Measurements from ENCODE around the gene MINAR1.

MINAR1 gene, protein sequence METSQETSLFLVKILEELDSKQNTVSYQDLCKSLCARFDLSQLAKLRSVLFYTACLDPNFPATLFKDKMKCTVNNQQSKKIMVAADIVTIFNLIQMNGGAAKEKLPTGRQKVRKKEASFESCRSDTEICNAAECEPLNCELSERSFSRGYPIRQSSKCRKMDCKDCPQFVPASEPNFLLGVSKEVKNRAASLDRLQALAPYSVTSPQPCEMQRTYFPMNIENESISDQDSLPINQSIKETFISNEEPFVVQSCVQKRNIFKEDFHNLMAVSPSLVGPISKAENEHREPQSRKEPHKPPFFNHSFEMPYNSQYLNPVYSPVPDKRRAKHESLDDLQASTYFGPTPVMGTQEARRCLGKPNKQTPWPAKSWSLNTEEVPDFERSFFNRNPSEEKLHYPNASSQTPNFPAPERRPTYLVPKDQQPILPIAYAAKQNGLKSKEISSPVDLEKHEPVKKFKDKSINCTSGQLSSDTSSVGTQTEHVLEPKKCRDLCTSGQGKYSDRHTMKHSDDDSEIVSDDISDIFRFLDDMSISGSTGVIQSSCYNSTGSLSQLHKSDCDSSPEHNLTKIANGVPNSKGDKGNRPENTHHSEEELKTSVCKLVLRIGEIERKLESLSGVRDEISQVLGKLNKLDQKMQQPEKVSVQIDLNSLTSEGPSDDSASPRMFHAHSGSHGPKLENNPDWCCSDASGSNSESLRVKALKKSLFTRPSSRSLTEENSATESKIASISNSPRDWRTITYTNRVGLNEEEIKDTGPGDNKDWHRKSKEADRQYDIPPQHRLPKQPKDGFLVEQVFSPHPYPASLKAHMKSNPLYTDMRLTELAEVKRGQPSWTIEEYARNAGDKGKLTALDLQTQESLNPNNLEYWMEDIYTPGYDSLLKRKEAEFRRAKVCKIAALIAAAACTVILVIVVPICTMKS

GRCh38 chr15:79431636-79432344, at the start of gene MINAR1:
TSS of gene MINAR1 (plus strand) at chr15:79432336. CDS start at chr15:79456148, 23,812 bp downstream.
- Histone ChIP-seq H3K27ac (ENCODE audit: low read depth, low read length) (no peak within 1 kb of the TSS), H3K9me3 (ENCODE audit: control insufficient read depth, insufficient read depth, low read length) (no peaks in the 10 kb centered on the region), H3K4me1 (ENCODE audit: control insufficient read depth, insufficient read depth, low read length) (peaks cover 23% of the 10 kb centered on the region), H3K27me3 (ENCODE audit: control insufficient read depth, insufficient read depth, low read length) (peaks cover 88% of the 10 kb centered on the region), H3K36me3 (ENCODE audit: control insufficient read depth, insufficient read depth, low read length) (no peaks in the 10 kb centered on the region), H3K4me3 (ENCODE audit: low read depth, low read length) (peak within 1 kb of the TSS; percentile 65), H3K9ac (ENCODE audit: low read depth, low read length) (no peak within 1 kb of the TSS)

GRCh38 chr15:79394231-79394630, 37.9 kb upstream of the MINAR1 start:
- no peak overlapping the region for H3K27ac ChIP-seq (ENCODE audit: low read depth, low read length)
- no peaks in the 10 kb centered on the region for H3K9me3 ChIP-seq (ENCODE audit: control insufficient read depth, insufficient read depth, low read length)
- no peaks in the 10 kb centered on the region for H3K27me3 ChIP-seq (ENCODE audit: control insufficient read depth, insufficient read depth, low read length)
- H3K9ac ChIP-seq (ENCODE audit: low read depth, low read length): no peak overlapping the region
- no peaks in the 10 kb centered on the region for H3K36me3 ChIP-seq (ENCODE audit: control insufficient read depth, insufficient read depth, low read length)
- no peaks in the 10 kb centered on the region for H3K4me1 ChIP-seq (ENCODE audit: control insufficient read depth, insufficient read depth, low read length)
- no peak overlapping the region for H3K4me3 ChIP-seq (ENCODE audit: low read depth, low read length)

GRCh38 chr15:79396850-79397249, 35.3 kb upstream of the MINAR1 start:
- Histone ChIP-seq H3K9ac (ENCODE audit: low read depth, low read length) (no peak overlapping the region), H3K4me1 (ENCODE audit: control insufficient read depth, insufficient read depth, low read length) (no peaks in the 10 kb centered on the region; the same call in 1 of the 2 replicates), H3K27ac (ENCODE audit: low read depth, low read length) (no peak overlapping the region), H3K36me3 (ENCODE audit: control insufficient read depth, insufficient read depth, low read length) (no peaks in the 10 kb centered on the region), H3K9me3 (ENCODE audit: control insufficient read depth, insufficient read depth, low read length) (no peaks in the 10 kb centered on the region), H3K4me3 (ENCODE audit: low read depth, low read length) (no peak overlapping the region), H3K27me3 (ENCODE audit: control insufficient read depth, insufficient read depth, low read length) (no peaks in the 10 kb centered on the region)

DNA sequence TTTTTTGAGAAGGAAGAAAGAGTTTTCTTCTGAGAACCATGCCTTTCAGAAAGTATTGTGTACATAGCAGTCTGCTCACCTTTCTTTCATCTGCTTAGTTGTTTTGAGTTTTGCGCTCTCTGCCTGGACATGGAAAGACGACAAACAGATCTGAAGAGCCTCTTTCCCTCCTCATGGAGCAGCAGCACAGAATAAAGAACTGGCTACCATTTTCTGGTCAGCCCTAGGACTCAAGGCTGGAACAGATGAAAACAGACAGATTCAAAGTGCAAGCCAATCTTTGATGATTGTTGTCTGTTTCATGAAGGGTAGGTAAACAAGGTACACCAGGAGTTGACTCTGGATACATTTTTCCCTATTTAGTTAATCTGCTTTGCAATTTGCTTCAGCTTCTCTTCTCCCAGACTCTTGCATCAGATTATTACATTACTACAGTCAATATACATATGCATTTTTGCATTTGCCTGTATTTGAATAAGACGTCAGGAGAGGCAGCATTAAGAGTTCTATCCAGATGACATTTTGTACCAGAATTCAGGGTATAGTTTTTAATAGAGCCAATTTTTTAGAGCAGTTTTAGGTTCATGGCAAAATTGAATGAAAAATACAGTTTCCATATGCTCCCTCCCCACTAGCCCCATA, 34.7 kb upstream of the MINAR1 start:
- no peaks in the 10 kb centered on the region for H3K9me3 ChIP-seq (ENCODE audit: control insufficient read depth, insufficient read depth, low read length)
- H3K36me3 ChIP-seq (ENCODE audit: control insufficient read depth, insufficient read depth, low read length): no peaks in the 10 kb centered on the region
- no peaks in the 10 kb centered on the region; the same call in 1 of the 2 replicates for H3K4me1 ChIP-seq (ENCODE audit: control insufficient read depth, insufficient read depth, low read length)

DNA sequence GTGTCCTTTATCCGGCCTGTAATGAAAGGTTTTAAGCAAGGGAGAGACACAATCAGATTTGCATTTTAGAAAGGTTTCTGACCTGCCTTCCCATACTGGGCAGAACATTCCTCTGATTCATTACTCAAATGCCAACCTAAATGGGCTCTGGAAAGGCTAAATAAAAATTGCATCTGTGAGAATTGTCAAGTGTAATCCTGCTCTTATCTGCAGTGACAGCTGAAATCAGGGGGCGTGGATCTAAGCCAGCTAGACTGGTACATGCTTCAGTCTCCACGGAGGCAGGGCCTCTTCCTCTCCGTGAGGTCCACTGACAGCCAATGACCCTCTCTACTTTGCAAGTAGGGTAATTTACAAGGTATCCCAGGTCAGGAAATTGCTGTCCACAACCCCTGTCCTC, 32.5 kb upstream of the MINAR1 start:
- Histone ChIP-seq H3K4me1 (ENCODE audit: control insufficient read depth, insufficient read depth, low read length) (no peaks in the 10 kb centered on the region; the same call in 1 of the 2 replicates), H3K27ac (ENCODE audit: low read depth, low read length) (no peak overlapping the region), H3K9me3 (ENCODE audit: control insufficient read depth, insufficient read depth, low read length) (no peaks in the 10 kb centered on the region), H3K36me3 (ENCODE audit: control insufficient read depth, insufficient read depth, low read length) (no peaks in the 10 kb centered on the region), H3K9ac (ENCODE audit: low read depth, low read length) (no peak overlapping the region), H3K4me3 (ENCODE audit: low read depth, low read length) (no peak overlapping the region), H3K27me3 (ENCODE audit: control insufficient read depth, insufficient read depth, low read length) (no peaks in the 10 kb centered on the region)

More for the DNA sequence above, 34.7 kb upstream of the MINAR1 start:
- no peak overlapping the region for H3K27ac ChIP-seq (ENCODE audit: low read depth, low read length)
- H3K9ac ChIP-seq (ENCODE audit: low read depth, low read length): no peak overlapping the region
- H3K4me3 ChIP-seq (ENCODE audit: low read depth, low read length): no peak overlapping the region
- no peaks in the 10 kb centered on the region for H3K27me3 ChIP-seq (ENCODE audit: control insufficient read depth, insufficient read depth, low read length)

DNA sequence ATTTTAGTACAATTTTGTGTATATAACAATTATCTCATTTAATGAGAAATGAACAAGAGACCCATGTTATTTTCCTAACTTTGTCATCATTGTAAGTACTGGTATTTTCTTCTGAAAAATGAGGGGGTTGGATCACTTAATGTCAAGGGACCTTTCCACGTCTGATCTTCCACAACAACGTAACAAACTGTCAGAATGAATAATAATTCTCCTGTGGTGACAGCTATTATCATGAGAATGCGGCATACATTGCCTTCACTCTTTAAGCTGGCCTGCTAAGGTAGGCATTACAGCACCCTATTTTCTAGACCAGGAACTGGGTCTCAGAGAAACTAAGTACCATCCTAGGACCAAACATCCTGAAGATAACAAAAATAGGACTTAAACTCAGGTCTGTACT, 31.5 kb upstream of the MINAR1 start:
- H3K4me1 ChIP-seq (ENCODE audit: control insufficient read depth, insufficient read depth, low read length): no peaks in the 10 kb centered on the region; the same call in 1 of the 2 replicates
- H3K27ac ChIP-seq (ENCODE audit: low read depth, low read length): no peak overlapping the region
- H3K9ac ChIP-seq (ENCODE audit: low read depth, low read length): no peak overlapping the region
- H3K4me3 ChIP-seq (ENCODE audit: low read depth, low read length): no peak overlapping the region
- H3K27me3 ChIP-seq (ENCODE audit: control insufficient read depth, insufficient read depth, low read length): no peaks in the 10 kb centered on the region
- H3K9me3 ChIP-seq (ENCODE audit: control insufficient read depth, insufficient read depth, low read length): no peaks in the 10 kb centered on the region
- H3K36me3 ChIP-seq (ENCODE audit: control insufficient read depth, insufficient read depth, low read length): no peaks in the 10 kb centered on the region

- no peaks in the 10 kb centered on the region for H3K9me3 ChIP-seq (ENCODE audit: control insufficient read depth, insufficient read depth, low read length)
- no peaks in the 10 kb centered on the region for H3K27me3 ChIP-seq (ENCODE audit: control insufficient read depth, insufficient read depth, low read length)
- H3K9ac ChIP-seq (ENCODE audit: low read depth, low read length): no peak overlapping the region
- H3K4me3 ChIP-seq (ENCODE audit: low read depth, low read length): no peak overlapping the region
- H3K27ac ChIP-seq (ENCODE audit: low read depth, low read length): no peak overlapping the region
- no peaks in the 10 kb centered on the region; the same call in 1 of the 2 replicates for H3K4me1 ChIP-seq (ENCODE audit: control insufficient read depth, insufficient read depth, low read length)
- no peaks in the 10 kb centered on the region for H3K36me3 ChIP-seq (ENCODE audit: control insufficient read depth, insufficient read depth, low read length)
These were observed 30.8 kb upstream of the MINAR1 start for GRCh38 chr15:79401301-79401700.

DNA sequence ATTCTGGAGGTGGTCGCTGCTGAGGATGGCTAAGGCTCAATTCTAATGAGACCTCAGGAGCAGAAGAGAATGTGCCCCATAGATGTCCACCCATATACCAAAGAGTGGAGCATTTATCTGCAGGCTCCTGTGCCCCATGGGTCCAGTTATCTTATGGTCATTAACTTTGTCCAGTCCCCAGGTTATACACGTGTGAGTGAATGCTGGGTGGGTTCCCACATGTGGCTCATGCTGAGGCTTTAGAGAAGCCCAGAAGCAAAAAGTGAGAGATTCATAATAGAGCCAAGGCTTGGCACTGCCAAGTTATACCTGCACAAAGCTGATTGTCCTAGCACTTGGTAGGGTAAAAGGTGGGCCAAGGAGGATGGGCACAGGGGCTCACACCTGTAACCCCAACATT, 30.0 kb upstream of the MINAR1 start:
- Histone ChIP-seq H3K27ac (ENCODE audit: low read depth, low read length) (no peak overlapping the region), H3K4me3 (ENCODE audit: low read depth, low read length) (no peak overlapping the region), H3K4me1 (ENCODE audit: control insufficient read depth, insufficient read depth, low read length) (no peaks in the 10 kb centered on the region; the same call in 1 of the 2 replicates), H3K36me3 (ENCODE audit: control insufficient read depth, insufficient read depth, low read length) (no peaks in the 10 kb centered on the region), H3K9me3 (ENCODE audit: control insufficient read depth, insufficient read depth, low read length) (no peaks in the 10 kb centered on the region), H3K9ac (ENCODE audit: low read depth, low read length) (no peak overlapping the region), H3K27me3 (ENCODE audit: control insufficient read depth, insufficient read depth, low read length) (no peaks in the 10 kb centered on the region)

DNA sequence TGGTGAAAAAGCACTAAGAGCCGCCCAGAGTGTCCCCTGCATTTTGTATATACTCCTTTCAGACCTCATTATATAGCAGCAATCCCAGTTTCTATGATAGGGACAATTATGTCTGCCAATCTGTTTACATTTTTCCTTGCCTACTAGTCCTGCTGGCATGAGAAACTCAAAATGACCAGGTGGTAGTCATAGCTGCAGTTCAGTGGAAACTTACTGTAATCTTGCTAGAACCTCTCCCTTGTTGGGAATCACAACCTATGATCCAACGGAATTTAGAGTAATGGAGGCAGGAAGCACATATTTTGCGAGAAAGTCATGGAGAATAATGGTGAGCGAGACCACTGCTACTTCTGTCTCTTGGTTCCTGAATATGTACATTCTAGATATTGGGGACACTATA, 28.6 kb upstream of the MINAR1 start:
- no peak overlapping the region for H3K27ac ChIP-seq (ENCODE audit: low read depth, low read length)

GRCh38 chr15:79406210-79406609, 25.9 kb upstream of the MINAR1 start:
- Histone ChIP-seq H3K4me1 (ENCODE audit: control insufficient read depth, insufficient read depth, low read length) (peaks cover 21% of the 10 kb centered on the region), H3K27me3 (ENCODE audit: control insufficient read depth, insufficient read depth, low read length) (no peaks in the 10 kb centered on the region), H3K27ac (ENCODE audit: low read depth, low read length) (no peak overlapping the region), H3K9ac (ENCODE audit: low read depth, low read length) (no peak overlapping the region), H3K36me3 (ENCODE audit: control insufficient read depth, insufficient read depth, low read length) (no peaks in the 10 kb centered on the region), H3K4me3 (ENCODE audit: low read depth, low read length) (no peak overlapping the region), H3K9me3 (ENCODE audit: control insufficient read depth, insufficient read depth, low read length) (no peaks in the 10 kb centered on the region)

More for the DNA sequence above, 28.6 kb upstream of the MINAR1 start:
- Histone ChIP-seq H3K9me3 (ENCODE audit: control insufficient read depth, insufficient read depth, low read length) (no peaks in the 10 kb centered on the region), H3K36me3 (ENCODE audit: control insufficient read depth, insufficient read depth, low read length) (no peaks in the 10 kb centered on the region), H3K4me3 (ENCODE audit: low read depth, low read length) (no peak overlapping the region), H3K9ac (ENCODE audit: low read depth, low read length) (no peak overlapping the region), H3K27me3 (ENCODE audit: control insufficient read depth, insufficient read depth, low read length) (no peaks in the 10 kb centered on the region), H3K4me1 (ENCODE audit: control insufficient read depth, insufficient read depth, low read length) (peaks cover 9% of the 10 kb centered on the region)

Data from HUES48 (cell line).